Stimulated activated CD8-positive, alpha-beta memory T cell treated with anti-CD3 and anti-CD28 coated beads, Interleukin-7, amount 100 ng/mL, for 4 hours (primary cell): ENCODE results near the gene FBXO44.
"Not testable (repeated sequence)": the region's sequence is repeated elsewhere in the genome, so short reads cannot be mapped to it uniquely, and the experiment has no call there.

Source experiments
- DNase-seq, 2 donors: peaks; one replicate each; pipeline ENCODE4 v3.0.0-alpha.2; 2020; ENCODE audit warnings: low read depth in 2 of 2

FBXO44 gene

GRCh38 chr1:11654137-11654938 is at the start of gene FBXO44, which contains the start of gene FBXO2:
TSS of gene FBXO44 (plus strand) at chr1:11654877. CDS start at chr1:11655836, 959 bp downstream.
TSS of gene FBXO2 (minus strand) at chr1:11654429. CDS start at chr1:11654340, 89 bp downstream.
- DNase-seq: peak; percentile 26 to 58

- DNase-seq: no peak
These were observed 47.9 kb upstream of the FBXO44 start for GRCh38 chr1:11606775-11607174.

- DNase-seq: not testable (repeated sequence)
These were observed 46.0 kb upstream of the FBXO44 start for GRCh38 chr1:11608596-11609130.

GRCh38 chr1:11609378-11609777 is 45.3 kb upstream of the FBXO44 start:
- not testable (repeated sequence) for DNase-seq

- no peak for DNase-seq
These were observed 44.0 kb upstream of the FBXO44 start for GRCh38 chr1:11610629-11611180.

- no peak for DNase-seq
These were observed 42.9 kb upstream of the FBXO44 start for GRCh38 chr1:11611638-11612327.

GRCh38 chr1:11613347-11613746 is 41.3 kb upstream of the FBXO44 start:
- no peak for DNase-seq

- DNase-seq: no peak
These were observed 39.6 kb upstream of the FBXO44 start for GRCh38 chr1:11615090-11615489.

- DNase-seq: no peak
These were observed 37.9 kb upstream of the FBXO44 start for GRCh38 chr1:11616766-11617165.

GRCh38 chr1:11617314-11617713 is 37.4 kb upstream of the FBXO44 start:
- no peak for DNase-seq

GRCh38 chr1:11617741-11618140 is 36.9 kb upstream of the FBXO44 start:
- DNase-seq: no peak

- DNase-seq: no peak
These were observed 34.3 kb upstream of the FBXO44 start for GRCh38 chr1:11620405-11620804.

- DNase-seq: no peak
These were observed 33.8 kb upstream of the FBXO44 start for GRCh38 chr1:11620924-11621323.

GRCh38 chr1:11622398-11622797 is 32.3 kb upstream of the FBXO44 start:
- DNase-seq: no peak

GRCh38 chr1:11623702-11624101 is 31.0 kb upstream of the FBXO44 start:
- no peak for DNase-seq

GRCh38 chr1:11626551-11626950 is 28.1 kb upstream of the FBXO44 start:
- DNase-seq: no peak

- no peak for DNase-seq
These were observed 25.9 kb upstream of the FBXO44 start for GRCh38 chr1:11628767-11629166.

- no peak for DNase-seq
These were observed 25.3 kb upstream of the FBXO44 start for GRCh38 chr1:11629184-11630016.

GRCh38 chr1:11634365-11635192 is 20.1 kb upstream of the FBXO44 start:
- no peak for DNase-seq

- no peak for DNase-seq
These were observed 16.6 kb upstream of the FBXO44 start for GRCh38 chr1:11638121-11638520.

GRCh38 chr1:11639372-11639771 is 15.3 kb upstream of the FBXO44 start:
- DNase-seq: no peak
